ENCODE data around the gene EYA2.

GRCh38 chr20:47209982-47210381, 315.3 kb downstream of the EYA2 start:
- TF ChIP-seq EZH2 (IDR thresholded peaks at IDR 0.05; ENCODE audit: borderline replicate concordance, insufficient read depth, low read depth, low read length, poor library complexity, severe bottlenecking) (no peak), CTCF (IDR thresholded peaks at IDR 0.05) (no peak)

All from B cell (primary cell).